NCI-H1694 (cell line): ENCODE data around the gene CFAP107.

Source experiments
- DNase-seq: peaks from one replicate; lab custom pipeline; 2025; lab: John Stamatoyannopoulos, UW

CFAP107 gene

GRCh38 chr1:12745126-12745991, 641 bp upstream of the CFAP107 start:
- no peak for DNase-seq

GRCh38 chr1:12748778-12749355, 2.9 kb downstream of the CFAP107 start:
- DNase-seq: no peak

- no peak for DNase-seq
Observed at GRCh38 chr1:12754738-12755137, 8.7 kb downstream of the CFAP107 start.

GRCh38 chr1:12756273-12756672, 10.3 kb downstream of the CFAP107 start:
- DNase-seq: no peak

GRCh38 chr1:12756768-12757413, 10.9 kb downstream of the CFAP107 start:
- DNase-seq: no peak

GRCh38 chr1:12757836-12758235, 11.8 kb downstream of the CFAP107 start:
- no peak for DNase-seq

GRCh38 chr1:12760256-12760795, 14.3 kb downstream of the CFAP107 start:
- DNase-seq: no peak

GRCh38 chr1:12761781-12762180, 15.8 kb downstream of the CFAP107 start:
- DNase-seq: no peak

- no peak for DNase-seq
Observed at GRCh38 chr1:12762766-12763165, 16.8 kb downstream of the CFAP107 start.

- DNase-seq: no peak
Observed at GRCh38 chr1:12763479-12763878, 17.5 kb downstream of the CFAP107 start.

GRCh38 chr1:12764016-12764415, 18.0 kb downstream of the CFAP107 start:
- no peak for DNase-seq

GRCh38 chr1:12769031-12769430, 23.0 kb downstream of the CFAP107 start:
- no peak for DNase-seq

- DNase-seq: no peak
Observed at GRCh38 chr1:12769976-12770505, 24.0 kb downstream of the CFAP107 start.

- DNase-seq: no peak
Observed at GRCh38 chr1:12770620-12771019, 24.6 kb downstream of the CFAP107 start.

- DNase-seq: no peak
Observed at GRCh38 chr1:12771186-12771585, 25.2 kb downstream of the CFAP107 start.

- no peak for DNase-seq
Observed at GRCh38 chr1:12772520-12772919, 26.5 kb downstream of the CFAP107 start.

- no peak for DNase-seq
Observed at GRCh38 chr1:12773438-12773837, 27.4 kb downstream of the CFAP107 start, which contains the start of gene PRAMEF12. Gene PRAMEF12, plus strand, starts transcription at chr1:12773738. Its CDS starts 1,130 bp downstream, at chr1:12774868.

GRCh38 chr1:12774801-12775345, 28.9 kb downstream of the CFAP107 start:
- DNase-seq: no peak

- no peak for DNase-seq
Observed at GRCh38 chr1:12775443-12775842, 29.4 kb downstream of the CFAP107 start.

GRCh38 chr1:12776801-12777557, 31.0 kb downstream of the CFAP107 start:
- DNase-seq: no peak

GRCh38 chr1:12778061-12778460, 32.1 kb downstream of the CFAP107 start:
- DNase-seq: no peak
